GM18861 (cell line): ENCODE results near the gene ADAMTS9.

Experiments
- ATAC-seq: cut with Tn5 transposase; IDR thresholded peaks from one replicate; pipeline ENCODE4 v1.9.1; 2021; ENCODE audit not compliant: unreplicated experiment

Gene ADAMTS9

GRCh38 chr3:64685800-64686445 lies 1.9 kb downstream of the ADAMTS9 start:
- ATAC-seq, result no peak

- ATAC-seq, result no peak
Measured at GRCh38 chr3:64685331-64685799, 2.4 kb downstream of the ADAMTS9 start.

- no peak for ATAC-seq
Measured at GRCh38 chr3:64684715-64685261, 3.0 kb downstream of the ADAMTS9 start.

DNA sequence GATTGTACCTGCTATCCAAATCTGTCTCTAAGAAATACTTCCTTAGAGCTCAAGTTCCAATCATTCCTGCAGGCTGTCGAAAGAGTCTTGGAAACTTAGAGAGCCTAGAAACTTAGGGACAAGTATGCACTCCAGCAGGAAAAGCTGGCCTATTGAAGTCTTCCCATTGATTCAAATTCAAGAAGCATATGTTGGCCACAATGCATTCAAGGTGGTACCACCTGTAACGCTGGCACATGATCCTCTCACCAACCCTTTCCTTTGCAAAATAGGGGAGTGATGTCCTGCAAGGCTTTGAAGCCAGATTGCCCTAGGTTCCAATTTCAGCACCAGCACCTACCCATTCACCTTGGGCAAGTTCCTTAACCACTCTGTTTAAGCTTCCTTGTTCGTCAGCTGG lies 6.0 kb downstream of the ADAMTS9 start:
- ATAC-seq, result no peak

- ATAC-seq, result no peak
Measured at GRCh38 chr3:64681015-64681414, 6.8 kb downstream of the ADAMTS9 start.

GRCh38 chr3:64680334-64680733 lies 7.5 kb downstream of the ADAMTS9 start:
- no peak for ATAC-seq

- no peak for ATAC-seq
Measured at GRCh38 chr3:64677961-64678716, 9.7 kb downstream of the ADAMTS9 start.

DNA sequence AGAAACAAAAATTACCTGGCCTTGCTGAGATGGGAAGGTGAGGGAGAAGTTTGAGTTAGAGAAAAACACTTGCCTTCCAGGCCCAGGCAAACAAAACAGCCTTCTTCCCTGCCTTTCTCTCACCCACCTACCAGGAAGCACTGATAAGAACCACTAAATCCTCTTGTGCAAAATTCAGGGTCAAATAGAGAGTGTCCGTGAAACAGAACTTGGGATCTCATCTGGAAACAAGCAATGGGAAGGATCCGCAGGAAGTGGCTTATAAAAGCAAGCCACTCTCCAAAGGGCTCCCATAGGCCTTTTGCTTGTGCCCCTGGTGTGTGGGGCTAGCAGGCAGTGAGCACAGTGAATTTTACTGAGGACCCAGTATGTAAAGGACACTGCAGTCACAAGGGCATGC lies 11.0 kb downstream of the ADAMTS9 start:
- ATAC-seq, result no peak

GRCh38 chr3:64675687-64676247 lies 12.0 kb downstream of the ADAMTS9 start:
- ATAC-seq, result no peak

- no peak for ATAC-seq
Measured at GRCh38 chr3:64674591-64675076, 13.2 kb downstream of the ADAMTS9 start.

GRCh38 chr3:64673159-64673715 lies 14.6 kb downstream of the ADAMTS9 start:
- no peak for ATAC-seq

DNA sequence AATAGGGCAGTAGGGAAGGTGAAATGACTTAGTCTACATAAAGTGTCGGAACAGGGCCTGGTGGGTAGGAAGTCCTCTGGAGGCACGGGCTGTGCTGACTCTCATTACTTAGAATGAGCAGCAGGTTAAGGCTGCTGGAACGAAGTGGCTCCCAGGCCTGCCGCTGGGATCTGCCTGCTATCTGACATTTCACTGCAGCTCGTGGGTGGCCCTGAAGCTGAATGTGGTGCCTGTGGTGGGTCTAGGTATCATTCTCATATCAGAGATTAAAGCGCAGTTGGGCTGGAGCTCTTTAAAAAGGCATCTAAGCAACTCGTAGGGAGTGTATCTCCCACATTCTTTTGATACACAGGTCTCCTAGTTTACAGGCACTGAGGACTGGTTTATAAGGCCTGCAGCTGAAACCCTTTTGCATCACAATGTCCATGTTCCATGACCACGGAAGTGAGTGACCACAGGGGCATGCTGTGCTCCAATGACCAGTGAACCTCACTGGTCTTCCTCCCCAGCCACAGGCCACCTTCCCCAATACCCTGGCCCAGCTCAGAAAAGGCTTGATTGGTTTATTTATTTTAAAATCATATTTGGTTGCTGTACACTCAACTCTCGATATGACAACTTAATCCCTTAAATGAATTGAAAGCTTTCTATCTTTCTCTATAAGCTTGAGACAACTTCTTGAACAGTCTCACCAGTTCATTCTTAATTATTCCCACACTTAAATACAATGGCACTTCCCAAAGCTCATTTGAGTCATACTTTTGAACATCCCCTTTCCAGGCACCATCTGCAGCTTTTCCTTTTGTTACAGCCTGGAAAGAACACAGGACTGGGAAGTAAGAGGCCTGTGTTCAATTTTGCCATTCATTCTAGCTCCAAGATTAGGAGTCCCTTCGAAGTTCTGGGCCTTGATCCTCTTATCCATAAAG lies 19.0 kb downstream of the ADAMTS9 start:
- no peak for ATAC-seq

DNA sequence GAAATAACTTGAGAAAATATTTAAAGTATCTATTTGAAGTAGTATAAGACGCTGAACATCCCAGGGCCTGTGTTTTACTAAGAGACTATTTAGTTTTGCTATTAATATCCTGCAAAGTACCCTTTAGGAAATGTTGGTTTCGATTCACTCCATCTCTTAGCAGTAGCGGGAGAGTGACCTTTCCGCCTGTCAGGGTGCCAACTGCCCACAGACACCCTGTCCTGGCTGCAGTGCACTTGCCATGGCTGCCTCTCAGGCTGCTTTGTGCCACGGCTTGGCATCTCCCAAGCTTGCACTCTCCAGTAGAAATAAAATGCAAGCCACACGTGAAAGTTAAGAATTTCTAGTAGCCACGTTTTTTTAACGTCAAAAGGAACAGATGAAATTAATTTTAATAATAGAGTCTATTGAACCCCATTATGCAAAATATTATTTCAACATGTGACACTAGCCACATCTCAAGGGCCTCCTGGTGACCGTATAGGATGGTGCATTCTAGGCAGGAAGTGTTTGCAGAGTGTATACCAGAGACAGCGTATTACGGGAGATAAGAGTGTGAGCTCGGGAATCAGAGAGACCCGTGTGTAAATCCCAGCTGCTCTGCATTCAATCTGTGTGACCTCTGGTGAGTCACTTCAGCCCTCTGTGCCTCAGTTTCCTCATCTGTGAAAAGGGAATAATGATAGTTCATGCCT lies 19.8 kb downstream of the ADAMTS9 start:
- ATAC-seq, result no peak

DNA sequence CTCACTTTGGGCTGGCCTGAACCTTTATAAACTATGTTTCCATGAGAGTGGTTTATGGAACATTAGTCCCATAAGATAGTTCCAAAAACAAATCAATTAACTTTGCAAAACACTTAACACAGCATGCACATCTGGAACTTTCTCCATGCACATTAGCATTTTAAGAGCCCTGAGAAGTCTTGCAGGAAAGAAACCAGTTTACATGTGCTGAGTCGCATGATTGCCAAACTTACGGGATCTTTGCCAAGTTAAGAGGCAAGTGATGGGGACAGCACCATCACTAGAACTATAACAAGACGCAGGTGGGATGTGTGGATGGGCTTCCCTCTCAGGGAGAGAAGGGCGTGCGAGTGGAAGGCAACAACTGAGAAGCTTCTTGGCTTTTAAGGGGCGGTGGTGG lies 20.7 kb downstream of the ADAMTS9 start:
- no peak for ATAC-seq

DNA sequence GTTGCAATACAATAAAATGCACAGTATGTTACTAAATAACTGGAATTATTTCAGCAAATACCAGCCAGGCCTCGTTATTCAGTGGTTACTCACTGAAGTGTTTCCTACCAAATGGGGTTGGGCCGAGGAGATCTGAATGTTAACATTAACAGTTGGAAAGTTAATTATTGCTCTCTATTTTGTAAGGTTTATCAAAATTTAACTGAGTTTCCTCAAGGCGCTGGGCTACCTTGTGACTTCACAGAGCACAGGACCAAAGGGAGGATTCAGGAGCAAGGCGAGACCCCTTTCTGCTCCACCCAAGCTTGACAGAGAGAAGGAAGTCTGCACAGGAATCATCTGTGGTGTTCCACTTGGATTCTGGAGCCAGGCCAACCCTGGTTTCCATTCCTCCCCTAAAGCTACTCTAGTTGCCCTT lies 21.6 kb downstream of the ADAMTS9 start:
- ATAC-seq, result no peak

DNA sequence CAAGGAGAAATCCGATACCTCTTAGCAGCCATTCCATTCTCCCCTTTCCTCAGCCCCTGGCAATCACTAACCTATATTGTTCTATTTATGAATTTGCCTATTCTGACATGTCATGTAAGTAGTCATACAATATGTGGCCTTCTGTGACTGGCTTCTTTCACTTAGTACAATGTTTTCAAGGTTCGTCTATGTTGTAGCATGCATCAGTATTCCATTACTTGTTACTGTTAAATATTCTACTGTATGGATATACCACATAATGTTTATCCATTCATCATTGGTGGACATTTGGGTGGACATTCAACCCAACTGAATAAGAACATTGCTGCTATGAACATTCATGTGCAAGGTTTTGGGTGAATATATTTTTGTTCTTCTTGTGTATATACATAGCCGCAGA lies 23.4 kb downstream of the ADAMTS9 start:
- no peak for ATAC-seq

GRCh38 chr3:64659617-64659978 lies 28.2 kb downstream of the ADAMTS9 start:
- no peak for ATAC-seq

DNA sequence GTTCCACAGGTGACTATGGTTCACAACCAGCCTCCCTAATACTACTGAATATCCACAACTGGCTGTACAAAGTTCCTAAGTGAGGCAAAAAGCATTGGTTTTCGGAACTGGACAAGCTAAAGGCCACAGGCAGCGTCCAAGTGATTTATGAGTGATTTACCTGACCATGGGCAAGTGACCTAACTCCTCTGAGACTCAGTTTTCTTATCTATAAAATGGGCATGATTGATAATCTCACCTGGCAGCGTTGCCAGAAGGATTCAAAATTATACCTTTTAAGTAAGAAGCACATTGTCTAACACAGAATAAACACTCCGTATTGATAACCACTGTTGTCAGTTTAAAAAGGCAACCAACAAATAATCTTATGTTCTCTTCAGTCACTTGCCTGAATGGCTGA lies 29.8 kb downstream of the ADAMTS9 start:
- ATAC-seq, result no peak

GRCh38 chr3:64656544-64656943 lies 31.3 kb downstream of the ADAMTS9 start:
- no peak for ATAC-seq

- no peak for ATAC-seq
Measured at GRCh38 chr3:64655160-64655559, 32.6 kb downstream of the ADAMTS9 start.
